ENCODE data around the gene MGAT5.

GRCh38 chr2:134433469-134433868, 179.6 kb downstream of the MGAT5 start:
- TF ChIP-seq CTCF (IDR thresholded peaks at IDR 0.05) = no peak
- TF ChIP-seq POLR2A (IDR thresholded peaks at IDR 0.05) = no peak
